T-helper 17 cell (primary cell): ENCODE results near the gene MAP7. TPM values are rescaled to one million over a fixed set of nuclear protein-coding genes. Genes with fewer than 3 reads are reported as not detected.
"Not testable (repeated sequence)": the region's sequence is repeated elsewhere in the genome, so short reads cannot be mapped to it uniquely, and the experiment has no call there.

Experiments used
- ATAC-seq: fragments of 150-1000 bp; cut with Tn5 transposase; 2 replicates; pipeline ENCODE4 v1.10.0; 2021; ENCODE audit warnings: mild to moderate bottlenecking, moderate library complexity
- DNase-seq, 3 donors: peaks; one replicate each; pipeline versions ENCODE4 v3.0.0 to v3.0.0-alpha.2; 2020 to 2021
- H3K9me3 ChIP-seq: one replicate; pipeline ENCODE4 v1.7.0; 2013; ENCODE audit warnings: low read length, mild to moderate bottlenecking; ENCODE audit not compliant: control insufficient read depth, poor library complexity, severe bottlenecking
- H3K27ac Mint-ChIP-seq: one replicate; pipeline ENCODE4 v1.8.0; 2022; ENCODE audit warnings: mild to moderate bottlenecking, moderate library complexity, mixed read lengths
- H3K27me3 Mint-ChIP-seq: one replicate; pipeline ENCODE4 v1.8.0; 2022; ENCODE audit warnings: mixed read lengths
- H3K36me3 Mint-ChIP-seq: one replicate; pipeline ENCODE4 v1.8.0; 2022; ENCODE audit warnings: low read depth, mixed read lengths
- H3K4me1 Mint-ChIP-seq: one replicate; pipeline ENCODE4 v1.8.0; 2022; ENCODE audit warnings: mild to moderate bottlenecking, mixed read lengths
- H3K4me3 Mint-ChIP-seq: one replicate; pipeline ENCODE4 v1.8.0; 2022; ENCODE audit warnings: mild to moderate bottlenecking, moderate library complexity, mixed read lengths
- total RNA-seq, 4 donors: library from RNA in 2 of 4; stranded (reverse) in 2 of 4; gene quantifications; one replicate each; pipeline ENCODE4 v1.2.3 and lab custom pipeline; 2022 to 2026

Gene MAP7
- total RNA-seq, 2 donors from 2014 or later, result 0.26 to 0.27 TPM

GRCh38 chr6:136330634-136331033 is 219.6 kb downstream of the MAP7 start:
- Mint-ChIP-seq H3K36me3 (no peaks in the 10 kb centered on the region), H3K27me3 (no peaks in the 10 kb centered on the region), H3K4me1 (no peaks in the 10 kb centered on the region), H3K4me3 (no peak overlapping the region), H3K27ac (no peak overlapping the region)
- ATAC-seq (no peak), DNase-seq (no peak)
- no peaks in the 10 kb centered on the region for H3K9me3 ChIP-seq

GRCh38 chr6:136326038-136326553 is 224.1 kb downstream of the MAP7 start:
- ATAC-seq (no peak), DNase-seq (no peak)
- H3K9me3 ChIP-seq, result no peaks in the 10 kb centered on the region
- Mint-ChIP-seq H3K27ac (no peak overlapping the region), H3K4me1 (no peaks in the 10 kb centered on the region), H3K36me3 (no peaks in the 10 kb centered on the region), H3K4me3 (no peak overlapping the region), H3K27me3 (peaks cover 5% of the 10 kb centered on the region)

GRCh38 chr6:136324686-136325380 is 225.4 kb downstream of the MAP7 start:
- Mint-ChIP-seq H3K4me1 (no peaks in the 10 kb centered on the region), H3K27ac (no peak overlapping the region), H3K36me3 (no peaks in the 10 kb centered on the region), H3K27me3 (peaks cover 9% of the 10 kb centered on the region), H3K4me3 (no peak overlapping the region)
- DNase-seq (no peak), ATAC-seq (no peak)
- no peaks in the 10 kb centered on the region for H3K9me3 ChIP-seq

- H3K4me1 Mint-ChIP-seq, result no peaks in the 10 kb centered on the region
- H3K4me3 Mint-ChIP-seq, result no peak overlapping the region
- H3K36me3 Mint-ChIP-seq, result no peaks in the 10 kb centered on the region
- H3K9me3 ChIP-seq, result no peaks in the 10 kb centered on the region
- peaks cover 13% of the 10 kb centered on the region for H3K27me3 Mint-ChIP-seq
- ATAC-seq, result no peak
- H3K27ac Mint-ChIP-seq, result no peak overlapping the region
- no peak for DNase-seq
These were observed 226.7 kb downstream of the MAP7 start for GRCh38 chr6:136323431-136324112.

- ATAC-seq, result no peak
- H3K27me3 Mint-ChIP-seq, result peaks cover 23% of the 10 kb centered on the region
- no peaks in the 10 kb centered on the region for H3K9me3 ChIP-seq
- no peak overlapping the region for H3K4me3 Mint-ChIP-seq
- no peaks in the 10 kb centered on the region for H3K4me1 Mint-ChIP-seq
- no peaks in the 10 kb centered on the region for H3K36me3 Mint-ChIP-seq
- H3K27ac Mint-ChIP-seq, result no peak overlapping the region
- DNase-seq, result no peak
These were observed 230.5 kb downstream of the MAP7 start for GRCh38 chr6:136319732-136320131.

- ATAC-seq (no peak), DNase-seq (no peak)
- no peaks in the 10 kb centered on the region for H3K36me3 Mint-ChIP-seq
- H3K9me3 ChIP-seq, result no peaks in the 10 kb centered on the region
- no peak overlapping the region for H3K27ac Mint-ChIP-seq
- peaks cover 26% of the 10 kb centered on the region for H3K27me3 Mint-ChIP-seq
- H3K4me3 Mint-ChIP-seq, result no peak overlapping the region
- H3K4me1 Mint-ChIP-seq, result no peaks in the 10 kb centered on the region
These were observed 231.5 kb downstream of the MAP7 start for GRCh38 chr6:136318676-136319075.

GRCh38 chr6:136317971-136318370 is 232.3 kb downstream of the MAP7 start:
- no peaks in the 10 kb centered on the region for H3K36me3 Mint-ChIP-seq
- no peak overlapping the region for H3K4me3 Mint-ChIP-seq
- no peak overlapping the region for H3K27ac Mint-ChIP-seq
- no peaks in the 10 kb centered on the region for H3K9me3 ChIP-seq
- ATAC-seq (no peak), DNase-seq (no peak)
- H3K4me1 Mint-ChIP-seq, result no peaks in the 10 kb centered on the region
- H3K27me3 Mint-ChIP-seq, result peaks cover 26% of the 10 kb centered on the region

- H3K36me3 Mint-ChIP-seq, result no peaks in the 10 kb centered on the region
- DNase-seq, result peak in 2 of 3 donors; percentile 31 to 48
- ATAC-seq, result peak; percentile 91
- no peaks in the 10 kb centered on the region for H3K9me3 ChIP-seq
- H3K4me3 Mint-ChIP-seq, result no peak overlapping the region
- H3K27me3 Mint-ChIP-seq, result peaks cover 28% of the 10 kb centered on the region
- H3K27ac Mint-ChIP-seq, result no peak overlapping the region
- no peaks in the 10 kb centered on the region for H3K4me1 Mint-ChIP-seq
These were observed 233.1 kb downstream of the MAP7 start for GRCh38 chr6:136317021-136317694.

GRCh38 chr6:136315594-136315993 is 234.6 kb downstream of the MAP7 start:
- H3K27me3 Mint-ChIP-seq, result peaks cover 30% of the 10 kb centered on the region
- DNase-seq (no peak), ATAC-seq (no peak)
- no peaks in the 10 kb centered on the region for H3K36me3 Mint-ChIP-seq
- no peaks in the 10 kb centered on the region for H3K4me1 Mint-ChIP-seq
- no peak overlapping the region for H3K4me3 Mint-ChIP-seq
- no peak overlapping the region for H3K27ac Mint-ChIP-seq
- no peaks in the 10 kb centered on the region for H3K9me3 ChIP-seq

GRCh38 chr6:136312975-136313374 is 237.2 kb downstream of the MAP7 start:
- Mint-ChIP-seq H3K27me3 (peaks cover 20% of the 10 kb centered on the region), H3K4me3 (no peak overlapping the region), H3K4me1 (peaks cover 1% of the 10 kb centered on the region), H3K27ac (no peak overlapping the region), H3K36me3 (no peaks in the 10 kb centered on the region)
- no peak for ATAC-seq
- no peaks in the 10 kb centered on the region for H3K9me3 ChIP-seq
- DNase-seq, result no peak

GRCh38 chr6:136309729-136310311 is 240.4 kb downstream of the MAP7 start:
- no peaks in the 10 kb centered on the region for H3K36me3 Mint-ChIP-seq
- H3K4me3 Mint-ChIP-seq, result no peak overlapping the region
- peaks cover 2% of the 10 kb centered on the region for H3K4me1 Mint-ChIP-seq
- no peaks in the 10 kb centered on the region for H3K9me3 ChIP-seq
- no peak overlapping the region for H3K27ac Mint-ChIP-seq
- DNase-seq (no peak), ATAC-seq (no peak)
- peaks cover 17% of the 10 kb centered on the region for H3K27me3 Mint-ChIP-seq

GRCh38 chr6:136309171-136309570 is 241.1 kb downstream of the MAP7 start:
- H3K9me3 ChIP-seq, result no peaks in the 10 kb centered on the region
- peaks cover 12% of the 10 kb centered on the region for H3K27me3 Mint-ChIP-seq
- H3K4me1 Mint-ChIP-seq, result peaks cover 2% of the 10 kb centered on the region
- ATAC-seq (no peak), DNase-seq (no peak)
- H3K36me3 Mint-ChIP-seq, result no peaks in the 10 kb centered on the region
- H3K27ac Mint-ChIP-seq, result peak overlapping the region; percentile 3
- no peak overlapping the region for H3K4me3 Mint-ChIP-seq

GRCh38 chr6:136308469-136308868 is 241.8 kb downstream of the MAP7 start:
- DNase-seq, ATAC-seq, H3K4me1 Mint-ChIP-seq, H3K9me3 ChIP-seq, H3K36me3 Mint-ChIP-seq, H3K4me3 Mint-ChIP-seq: not testable (repeated sequence)
- H3K27me3 Mint-ChIP-seq, result peaks cover 12% of the 10 kb centered on the region
- peak overlapping the region; percentile 3 for H3K27ac Mint-ChIP-seq
